OCI-LY7 (cell line): ENCODE data around the gene PTPRM.

Experiments used
- CTCF ChIP-seq: fragments of 200-600 bp; sonication (generic); conservative IDR thresholded peaks from 2 replicates; pipeline ENCODE4 v1.5.1; 2014; ENCODE audit warnings: mild to moderate bottlenecking, antibody characterized with exemption, low read length, moderate library complexity, mixed read lengths
- EZH2phosphoT487 ChIP-seq: fragments of 200-600 bp; sonication (generic); IDR thresholded peaks from 2 replicates; pipeline ENCODE4 v1.6.1; 2018; ENCODE audit warnings: low read depth, borderline replicate concordance, mild to moderate bottlenecking, mixed run types, antibody characterized with exemption, low read length, moderate library complexity, mixed read lengths

GRCh38 chr18:8139127-8139527 lies 572.0 kb downstream of the PTPRM start:
- TF ChIP-seq EZH2phosphoT487 (no peak), CTCF (no peak)
